ENCODE measurements around the gene APBB2.

DNA sequence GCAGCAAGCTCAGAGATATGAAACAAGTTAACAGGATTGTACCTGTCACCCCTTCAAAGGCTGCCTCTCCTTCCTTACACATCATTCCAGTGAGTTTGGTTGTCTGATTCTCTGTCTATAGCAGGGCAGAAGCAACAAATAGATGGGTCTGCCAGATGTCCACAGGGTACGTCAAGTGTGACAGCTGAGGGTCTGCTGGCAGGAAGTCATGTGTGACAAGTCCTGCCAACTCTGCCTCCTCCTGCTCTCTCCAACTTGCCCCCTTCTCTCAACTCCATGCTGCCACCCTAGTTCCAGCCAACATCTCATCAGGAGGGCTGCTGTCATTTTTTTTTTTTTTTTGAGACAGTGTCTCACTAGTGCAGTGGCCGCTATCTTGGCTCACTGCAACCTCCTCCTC lies 355.4 kb downstream of the APBB2 start:
- TF ChIP-seq CTCF (IDR thresholded peaks at IDR 0.05; ENCODE audit: low read depth, low read length) (no peak), POLR2A (IDR thresholded peaks at IDR 0.05; ENCODE audit: extremely low read depth, insufficient read length) (no peak), MYC (IDR thresholded peaks at IDR 0.05; ENCODE audit: low read depth, low read length) (no peak)
- TF ChIP-seq, protein P1, sequence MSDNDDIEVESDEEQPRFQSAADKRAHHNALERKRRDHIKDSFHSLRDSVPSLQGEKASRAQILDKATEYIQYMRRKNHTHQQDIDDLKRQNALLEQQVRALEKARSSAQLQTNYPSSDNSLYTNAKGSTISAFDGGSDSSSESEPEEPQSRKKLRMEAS (IDR thresholded peaks at IDR 0.05; ENCODE audit: low read depth, low read length) = no peak

Measured in NB4 (cell line).